ENCODE data around the gene ARHGEF1.

The ARHGEF1 gene

GRCh38 chr19:41928754-41929535 is 46.0 kb downstream of the ARHGEF1 start:
- Histone ChIP-seq H3K4me1 (ENCODE audit: insufficient read depth, low read length) (peaks cover 6% of the 10 kb centered on the region), H3K36me3 (ENCODE audit: insufficient read depth, low read length) (no peaks in the 10 kb centered on the region), H3K9ac (ENCODE audit: low read depth, low read length) (no peak overlapping the region; the same call in 1 of the 2 replicates), H3K9me3 (ENCODE audit: control insufficient read depth, insufficient read depth, low read length) (no peaks in the 10 kb centered on the region)

DNA sequence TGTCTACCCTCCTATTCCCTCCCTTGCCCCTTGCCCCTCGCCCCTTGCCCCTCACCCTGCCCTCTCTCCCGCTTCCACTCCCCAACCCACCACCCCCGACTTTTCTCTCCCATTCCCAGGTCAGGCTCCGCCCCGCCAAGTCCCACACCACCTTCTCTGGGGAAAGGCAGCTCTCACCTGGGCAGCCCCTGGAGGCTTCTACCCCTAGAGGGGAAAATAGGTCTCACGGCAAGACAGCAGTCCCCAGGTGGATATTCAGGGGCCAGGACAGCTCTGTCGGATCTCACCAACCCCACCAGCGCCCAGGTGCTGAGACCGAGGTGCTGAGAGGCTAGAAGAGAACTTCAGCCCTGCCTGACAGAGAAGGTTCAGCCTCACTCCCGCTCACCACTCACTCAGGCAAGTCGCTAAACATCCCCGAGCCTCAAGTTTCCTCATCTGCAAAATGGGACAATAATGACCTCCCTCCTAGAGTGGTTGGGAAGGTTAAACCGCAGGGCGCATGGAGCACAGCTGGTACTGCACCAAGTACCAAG is 46.6 kb downstream of the ARHGEF1 start:
- Histone ChIP-seq H3K9ac (ENCODE audit: low read depth, low read length) (no peak overlapping the region), H3K36me3 (ENCODE audit: insufficient read depth, low read length) (no peaks in the 10 kb centered on the region), H3K9me3 (ENCODE audit: control insufficient read depth, insufficient read depth, low read length) (no peaks in the 10 kb centered on the region; the same call in 1 of the 2 replicates), H3K4me1 (ENCODE audit: insufficient read depth, low read length) (peaks cover 6% of the 10 kb centered on the region)

- peaks cover 6% of the 10 kb centered on the region for H3K4me1 ChIP-seq (ENCODE audit: insufficient read depth, low read length)
- no peaks in the 10 kb centered on the region; the same call in 1 of the 2 replicates for H3K9me3 ChIP-seq (ENCODE audit: control insufficient read depth, insufficient read depth, low read length)
- H3K9ac ChIP-seq (ENCODE audit: low read depth, low read length), result no peak overlapping the region
- H3K36me3 ChIP-seq (ENCODE audit: insufficient read depth, low read length), result no peaks in the 10 kb centered on the region
Measured at GRCh38 chr19:41930322-41930722, 47.3 kb downstream of the ARHGEF1 start.

DNA sequence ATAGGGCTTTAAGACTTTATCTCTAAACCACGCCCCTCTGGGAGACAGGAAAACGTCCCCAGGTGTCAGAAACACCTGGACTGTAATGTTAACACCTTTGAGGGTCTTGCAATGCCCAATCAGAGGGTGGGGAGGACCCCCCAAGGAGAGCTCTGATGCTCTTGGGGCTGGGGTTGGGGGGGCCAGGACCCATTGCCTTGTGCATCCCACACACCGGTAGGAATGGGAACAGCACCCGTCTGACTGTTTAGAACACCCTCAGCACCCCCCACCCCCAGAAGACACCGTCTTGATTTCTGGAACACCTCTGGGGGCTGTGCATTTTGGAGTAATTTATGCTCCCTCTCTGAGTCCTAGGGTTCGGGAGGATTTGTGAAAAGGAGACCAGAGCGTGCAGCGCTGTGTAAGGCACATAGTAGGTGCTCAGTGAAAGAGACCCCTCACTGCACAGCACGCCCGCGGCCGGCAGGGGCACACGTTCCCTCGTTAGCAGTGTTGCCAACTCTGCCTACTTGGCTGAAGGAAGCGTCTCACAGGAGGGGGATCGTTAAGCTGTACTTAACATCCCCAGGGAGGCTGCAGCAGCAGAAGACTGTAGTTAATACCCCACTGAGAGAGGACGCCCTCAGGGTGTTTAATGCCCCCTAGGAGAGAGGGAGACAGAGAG is 48.1 kb downstream of the ARHGEF1 start:
- Histone ChIP-seq H3K9me3 (ENCODE audit: control insufficient read depth, insufficient read depth, low read length) (no peaks in the 10 kb centered on the region; the same call in 1 of the 2 replicates), H3K4me1 (ENCODE audit: insufficient read depth, low read length) (peaks cover 6% of the 10 kb centered on the region), H3K9ac (ENCODE audit: low read depth, low read length) (no peak overlapping the region), H3K36me3 (ENCODE audit: insufficient read depth, low read length) (no peaks in the 10 kb centered on the region)

DNA sequence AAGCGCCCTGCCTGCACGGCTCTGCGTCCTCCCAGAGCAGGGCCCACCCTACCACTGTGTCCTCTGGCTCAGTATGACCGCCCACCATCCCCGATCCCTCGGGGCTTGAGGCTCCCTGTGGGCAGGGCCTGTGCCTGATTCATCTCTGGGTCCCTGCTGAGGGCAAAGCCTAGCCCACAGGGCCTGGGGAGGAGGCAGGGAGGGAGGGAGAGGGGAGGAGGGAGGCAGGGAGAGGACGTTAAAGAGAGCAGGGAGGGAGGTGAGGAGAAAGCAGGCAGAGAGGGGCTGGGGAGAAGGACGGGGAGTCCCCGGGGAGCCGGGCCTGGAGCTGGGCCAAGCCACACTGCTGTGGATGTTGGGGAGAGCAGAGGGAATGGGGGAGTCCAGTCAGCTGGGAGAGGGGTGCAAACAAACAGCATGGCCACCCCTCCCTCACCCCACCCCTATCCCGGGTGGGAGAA is 49.3 kb downstream of the ARHGEF1 start:
- Histone ChIP-seq H3K9ac (ENCODE audit: low read depth, low read length) (no peak overlapping the region), H3K9me3 (ENCODE audit: control insufficient read depth, insufficient read depth, low read length) (no peaks in the 10 kb centered on the region; the same call in 1 of the 2 replicates), H3K36me3 (ENCODE audit: insufficient read depth, low read length) (no peaks in the 10 kb centered on the region), H3K4me1 (ENCODE audit: insufficient read depth, low read length) (peaks cover 6% of the 10 kb centered on the region)

DNA sequence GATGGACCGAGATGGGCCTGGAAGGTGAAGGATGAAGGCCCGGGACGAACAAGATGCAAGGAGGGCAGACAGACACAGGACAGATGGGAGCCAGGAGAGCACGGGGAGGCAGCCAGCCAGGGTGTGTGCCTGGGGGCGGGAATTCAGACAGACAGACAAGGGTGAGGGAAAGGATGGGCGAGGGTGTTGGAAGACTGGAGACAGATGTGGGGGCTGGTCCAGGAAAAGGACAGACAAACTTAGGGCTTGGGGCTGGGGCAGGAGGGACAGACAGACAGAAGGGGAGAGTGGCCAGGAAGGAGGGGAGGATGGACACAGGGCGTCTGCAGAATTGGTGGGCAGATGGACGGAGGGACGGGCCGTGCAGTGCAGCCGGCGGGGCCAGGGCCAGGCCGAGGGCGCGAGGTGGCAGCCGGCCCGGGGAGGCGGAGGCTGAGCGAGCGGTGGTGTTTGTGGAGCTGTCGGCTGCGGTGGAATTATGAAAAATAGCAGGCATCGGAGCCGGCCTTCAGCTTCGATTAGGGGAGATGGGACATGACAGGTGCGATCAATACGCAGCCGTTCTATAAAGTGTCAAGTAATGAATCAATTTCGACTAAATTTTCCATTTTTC is 49.8 kb downstream of the ARHGEF1 start:
- no peak overlapping the region for H3K9ac ChIP-seq (ENCODE audit: low read depth, low read length)
- peaks cover 11% of the 10 kb centered on the region for H3K4me1 ChIP-seq (ENCODE audit: insufficient read depth, low read length)
- no peaks in the 10 kb centered on the region; the same call in 1 of the 2 replicates for H3K9me3 ChIP-seq (ENCODE audit: control insufficient read depth, insufficient read depth, low read length)
- H3K36me3 ChIP-seq (ENCODE audit: insufficient read depth, low read length), result no peaks in the 10 kb centered on the region

DNA sequence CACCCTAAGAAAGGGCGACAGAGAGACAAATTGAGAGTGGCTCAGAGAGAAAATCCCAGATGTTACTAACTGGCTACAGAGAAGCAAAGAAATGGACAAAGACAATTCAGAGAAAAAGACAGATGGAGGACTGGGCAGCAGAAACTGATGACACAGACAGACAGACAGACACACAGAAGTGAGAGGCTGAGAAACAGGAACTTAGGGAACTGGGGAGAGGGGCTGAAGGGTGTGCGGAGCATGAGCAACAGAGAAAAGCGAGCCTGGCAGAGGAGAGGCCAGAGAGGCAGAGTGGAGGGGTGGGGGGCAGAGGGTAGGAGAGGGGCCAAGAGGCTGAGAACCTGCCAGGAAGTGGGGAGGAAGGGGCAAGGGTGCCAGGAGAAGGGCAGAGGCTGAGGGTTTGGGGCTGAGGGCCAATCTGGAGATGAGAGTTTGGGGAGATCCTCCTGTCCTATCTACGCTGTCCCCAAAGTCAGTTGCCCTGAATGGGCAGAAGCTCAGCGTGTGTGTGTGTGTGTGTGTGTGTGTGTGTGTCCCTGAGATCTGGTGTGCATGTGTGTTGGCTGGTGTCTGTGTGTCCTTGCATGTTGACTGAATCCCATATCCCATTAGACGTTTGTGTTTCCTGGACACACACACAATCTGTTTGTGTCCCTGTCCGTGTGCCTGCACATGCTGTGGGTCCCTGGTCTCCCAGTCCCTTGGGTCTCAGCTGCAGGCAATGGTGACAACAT is 50.9 kb downstream of the ARHGEF1 start:
- Histone ChIP-seq H3K36me3 (ENCODE audit: insufficient read depth, low read length) (no peaks in the 10 kb centered on the region), H3K4me1 (ENCODE audit: insufficient read depth, low read length) (peaks cover 11% of the 10 kb centered on the region), H3K9me3 (ENCODE audit: control insufficient read depth, insufficient read depth, low read length) (no peaks in the 10 kb centered on the region; the same call in 1 of the 2 replicates), H3K9ac (ENCODE audit: low read depth, low read length) (no peak overlapping the region)

DNA sequence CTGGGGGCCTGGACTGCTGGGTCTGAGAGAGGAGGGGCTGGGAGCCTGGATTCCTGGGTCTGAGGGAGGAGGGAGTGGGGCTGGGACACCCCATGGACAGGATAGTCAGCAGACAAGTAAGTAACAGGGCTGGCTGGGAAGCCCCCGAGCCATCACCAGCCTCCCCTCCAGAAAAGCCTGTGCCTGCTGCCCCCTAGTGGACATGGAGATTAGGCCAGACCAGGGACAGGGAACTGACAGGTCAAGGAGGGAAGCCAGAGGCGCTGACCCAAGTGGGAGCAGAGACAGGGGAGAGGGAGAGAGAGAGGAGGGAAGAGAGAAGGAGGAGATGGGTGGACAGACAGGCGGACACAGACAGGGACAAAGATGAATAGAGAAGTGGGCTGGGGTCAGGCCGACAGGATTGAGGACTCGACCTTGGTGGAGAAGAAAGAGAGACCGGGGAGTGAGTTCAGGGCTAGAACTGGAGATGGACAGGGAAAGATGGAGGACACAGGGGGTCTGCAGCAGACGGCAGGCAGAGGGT is 51.9 kb downstream of the ARHGEF1 start:
- H3K4me1 ChIP-seq (ENCODE audit: insufficient read depth, low read length), result peaks cover 11% of the 10 kb centered on the region
- no peaks in the 10 kb centered on the region; the same call in 1 of the 2 replicates for H3K9me3 ChIP-seq (ENCODE audit: control insufficient read depth, insufficient read depth, low read length)
- H3K36me3 ChIP-seq (ENCODE audit: insufficient read depth, low read length), result no peaks in the 10 kb centered on the region
- H3K9ac ChIP-seq (ENCODE audit: low read depth, low read length), result no peak overlapping the region

- Histone ChIP-seq H3K9me3 (ENCODE audit: control insufficient read depth, insufficient read depth, low read length) (no peaks in the 10 kb centered on the region; the same call in 1 of the 2 replicates), H3K36me3 (ENCODE audit: insufficient read depth, low read length) (no peaks in the 10 kb centered on the region), H3K4me1 (ENCODE audit: insufficient read depth, low read length) (peaks cover 11% of the 10 kb centered on the region)
Measured at GRCh38 chr19:41935760-41936415, 52.9 kb downstream of the ARHGEF1 start.

GRCh38 chr19:41936416-41936850 is 53.4 kb downstream of the ARHGEF1 start:
- Histone ChIP-seq H3K9me3 (ENCODE audit: control insufficient read depth, insufficient read depth, low read length) (no peaks in the 10 kb centered on the region; the same call in 1 of the 2 replicates), H3K9ac (ENCODE audit: low read depth, low read length) (no peak overlapping the region), H3K4me1 (ENCODE audit: insufficient read depth, low read length) (peaks cover 10% of the 10 kb centered on the region), H3K36me3 (ENCODE audit: insufficient read depth, low read length) (no peaks in the 10 kb centered on the region)

More at GRCh38 chr19:41935760-41936415, 52.9 kb downstream of the ARHGEF1 start:
- no peak overlapping the region for H3K9ac ChIP-seq (ENCODE audit: low read depth, low read length)

DNA sequence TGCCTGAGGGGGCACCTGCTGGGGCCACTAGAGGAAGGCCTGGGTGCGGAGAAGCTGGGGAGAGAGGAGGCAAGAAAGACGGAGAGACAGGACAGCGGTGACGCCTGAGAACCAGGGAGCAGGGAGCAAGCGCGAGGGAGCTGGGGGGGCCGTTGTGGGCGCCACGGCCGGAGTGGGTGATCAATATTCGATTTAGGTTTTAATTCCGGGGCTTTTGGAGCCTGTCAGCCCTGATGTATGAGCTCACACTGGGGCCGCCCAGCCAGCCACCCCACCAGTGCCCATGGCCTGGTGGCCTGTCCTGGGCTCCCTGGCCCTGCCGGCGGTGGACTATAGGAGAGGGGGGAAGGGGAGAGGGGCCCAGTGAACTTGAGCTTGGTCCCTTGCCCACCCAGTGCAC is 54.0 kb downstream of the ARHGEF1 start:
- Histone ChIP-seq H3K36me3 (ENCODE audit: insufficient read depth, low read length) (no peaks in the 10 kb centered on the region), H3K4me1 (ENCODE audit: insufficient read depth, low read length) (peaks cover 5% of the 10 kb centered on the region), H3K9me3 (ENCODE audit: control insufficient read depth, insufficient read depth, low read length) (no peaks in the 10 kb centered on the region; the same call in 1 of the 2 replicates), H3K9ac (ENCODE audit: low read depth, low read length) (no peak overlapping the region)

GRCh38 chr19:41937525-41938468 is 54.8 kb downstream of the ARHGEF1 start:
- Histone ChIP-seq H3K9me3 (ENCODE audit: control insufficient read depth, insufficient read depth, low read length) (no peaks in the 10 kb centered on the region; the same call in 1 of the 2 replicates), H3K9ac (ENCODE audit: low read depth, low read length) (no peak overlapping the region), H3K36me3 (ENCODE audit: insufficient read depth, low read length) (no peaks in the 10 kb centered on the region), H3K4me1 (ENCODE audit: insufficient read depth, low read length) (peaks cover 4% of the 10 kb centered on the region; the same call in 1 of the 2 replicates)

Measured in ES-I3 (cell line).